ENCODE measurements around the gene DRD2. TPM values are rescaled to one million over a fixed set of nuclear protein-coding genes. Genes with fewer than 3 reads are reported as not detected.

DRD2 gene
- total RNA-seq, 1 donor from 2014 or later = 2.9 TPM

DNA sequence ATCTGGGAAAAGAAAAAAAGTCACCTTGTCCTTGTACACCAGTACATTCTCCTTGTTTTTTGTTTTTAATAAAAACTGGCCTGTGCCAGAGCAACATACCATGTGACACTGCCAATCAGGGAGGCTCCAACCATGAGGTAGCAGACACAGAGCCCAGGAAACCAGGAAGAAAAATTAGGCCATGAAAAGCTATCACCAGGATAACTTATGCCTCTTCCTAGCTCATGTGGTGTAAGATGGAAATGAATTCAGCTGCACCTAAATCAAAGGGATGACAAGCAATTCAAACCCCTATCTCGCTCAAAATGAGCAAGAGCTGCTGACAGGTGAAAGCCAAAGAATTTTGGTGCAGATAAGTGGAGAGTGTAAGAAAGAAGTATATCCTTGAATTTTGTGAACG, 7.7 kb downstream of the DRD2 start:
- H3K4me3 Mint-ChIP-seq = no peak overlapping the region
- no peaks in the 10 kb centered on the region for H3K36me3 Mint-ChIP-seq (ENCODE audit: low read depth)
- no peak overlapping the region for H3K27ac Mint-ChIP-seq (ENCODE audit: unreplicated experiment)

DNA sequence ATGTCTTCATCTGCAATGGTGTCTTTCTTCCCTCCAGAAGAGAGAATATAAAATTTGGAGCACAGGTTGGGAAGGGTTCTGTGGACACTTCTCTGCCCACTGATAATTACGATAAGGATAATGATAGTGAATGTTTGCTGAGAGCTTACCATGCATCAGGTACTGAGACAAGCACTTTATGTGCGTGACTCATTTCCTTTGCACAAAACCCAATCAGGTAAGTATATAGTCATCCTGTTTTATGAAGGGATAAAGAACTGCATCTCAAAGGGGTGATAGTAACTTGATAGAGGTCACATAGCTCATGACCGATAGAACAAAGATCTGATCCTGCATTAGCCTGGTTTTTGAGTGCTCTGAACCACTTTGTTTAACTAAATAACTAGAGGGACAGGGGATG, 9.4 kb downstream of the DRD2 start:
- H3K36me3 Mint-ChIP-seq (ENCODE audit: low read depth) = no peaks in the 10 kb centered on the region
- TF ChIP-seq, protein P1, sequence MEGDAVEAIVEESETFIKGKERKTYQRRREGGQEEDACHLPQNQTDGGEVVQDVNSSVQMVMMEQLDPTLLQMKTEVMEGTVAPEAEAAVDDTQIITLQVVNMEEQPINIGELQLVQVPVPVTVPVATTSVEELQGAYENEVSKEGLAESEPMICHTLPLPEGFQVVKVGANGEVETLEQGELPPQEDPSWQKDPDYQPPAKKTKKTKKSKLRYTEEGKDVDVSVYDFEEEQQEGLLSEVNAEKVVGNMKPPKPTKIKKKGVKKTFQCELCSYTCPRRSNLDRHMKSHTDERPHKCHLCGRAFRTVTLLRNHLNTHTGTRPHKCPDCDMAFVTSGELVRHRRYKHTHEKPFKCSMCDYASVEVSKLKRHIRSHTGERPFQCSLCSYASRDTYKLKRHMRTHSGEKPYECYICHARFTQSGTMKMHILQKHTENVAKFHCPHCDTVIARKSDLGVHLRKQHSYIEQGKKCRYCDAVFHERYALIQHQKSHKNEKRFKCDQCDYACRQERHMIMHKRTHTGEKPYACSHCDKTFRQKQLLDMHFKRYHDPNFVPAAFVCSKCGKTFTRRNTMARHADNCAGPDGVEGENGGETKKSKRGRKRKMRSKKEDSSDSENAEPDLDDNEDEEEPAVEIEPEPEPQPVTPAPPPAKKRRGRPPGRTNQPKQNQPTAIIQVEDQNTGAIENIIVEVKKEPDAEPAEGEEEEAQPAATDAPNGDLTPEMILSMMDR (conservative IDR thresholded peaks at IDR 0.05) = no peak
- no peak for DNase-seq (ENCODE audit: low read depth, low spot score)
- H3K27me3 Mint-ChIP-seq (ENCODE audit: low read depth) = peaks cover 80% of the 10 kb centered on the region
- no peak overlapping the region for H3K27ac Mint-ChIP-seq (ENCODE audit: unreplicated experiment)
- no peaks in the 10 kb centered on the region for H3K9me3 Mint-ChIP-seq
- H3K4me3 Mint-ChIP-seq = no peak overlapping the region
- no peaks in the 10 kb centered on the region for H3K4me1 Mint-ChIP-seq

More for the DNA sequence above, 7.7 kb downstream of the DRD2 start:
- DNase-seq (ENCODE audit: low read depth, low spot score) = no peak
- Mint-ChIP-seq H3K27me3 (ENCODE audit: low read depth) (peaks cover 88% of the 10 kb centered on the region), H3K9me3 (no peaks in the 10 kb centered on the region), H3K4me1 (no peaks in the 10 kb centered on the region)
- TF ChIP-seq, protein P1 (conservative IDR thresholded peaks at IDR 0.05) = no peak

DNA sequence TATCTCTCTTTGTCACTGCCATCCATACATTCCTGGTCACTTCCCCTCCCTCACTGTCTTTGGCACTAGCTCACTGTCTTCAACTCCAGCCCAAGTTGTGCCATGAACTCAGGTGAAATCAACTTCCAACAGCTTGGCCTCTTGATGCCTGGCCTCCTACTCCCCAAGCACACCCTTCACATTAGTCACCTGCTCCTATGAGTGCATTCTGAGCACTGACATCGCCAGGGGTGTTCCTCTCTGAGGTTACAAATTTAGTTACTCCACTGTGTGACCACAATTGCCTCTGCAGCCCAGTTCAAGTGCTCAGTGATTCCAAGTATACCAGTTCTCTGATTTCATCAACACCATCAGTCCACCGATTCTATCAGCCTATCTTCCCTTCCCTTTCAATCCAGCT, 10.8 kb downstream of the DRD2 start:
- TF ChIP-seq, protein P1 (conservative IDR thresholded peaks at IDR 0.05) = no peak
- no peak overlapping the region for H3K4me3 Mint-ChIP-seq
- H3K27ac Mint-ChIP-seq (ENCODE audit: unreplicated experiment) = no peak overlapping the region
- H3K27me3 Mint-ChIP-seq (ENCODE audit: low read depth) = peaks cover 71% of the 10 kb centered on the region
- no peaks in the 10 kb centered on the region for H3K36me3 Mint-ChIP-seq (ENCODE audit: low read depth)
- H3K9me3 Mint-ChIP-seq = no peaks in the 10 kb centered on the region
- DNase-seq (ENCODE audit: low read depth, low spot score) = no peak
- no peaks in the 10 kb centered on the region for H3K4me1 Mint-ChIP-seq

DNA sequence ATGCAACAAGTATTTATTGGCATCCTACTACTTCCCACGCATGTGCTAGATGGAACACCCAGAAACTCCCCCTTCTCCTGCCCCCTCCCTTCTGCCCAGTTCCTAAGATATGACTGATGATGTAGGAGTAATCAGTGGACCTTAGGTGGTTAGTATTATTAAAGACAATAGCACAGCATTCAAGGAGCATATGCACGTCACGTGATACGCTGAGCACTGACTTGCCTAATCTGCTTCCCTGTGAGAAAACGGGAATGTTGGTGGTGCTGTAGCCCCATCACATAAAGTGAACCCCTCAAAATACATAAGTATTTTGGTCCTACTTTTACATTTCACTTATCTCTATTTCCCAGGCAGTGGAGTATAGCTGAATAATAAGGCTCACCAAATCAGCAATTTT, 12.4 kb downstream of the DRD2 start:
- no peak overlapping the region for H3K27ac Mint-ChIP-seq (ENCODE audit: unreplicated experiment)
- DNase-seq (ENCODE audit: low read depth, low spot score) = no peak
- no peak overlapping the region for H3K4me3 Mint-ChIP-seq
- TF ChIP-seq, protein P1 (conservative IDR thresholded peaks at IDR 0.05) = no peak
- H3K36me3 Mint-ChIP-seq (ENCODE audit: low read depth) = no peaks in the 10 kb centered on the region
- no peaks in the 10 kb centered on the region for H3K9me3 Mint-ChIP-seq
- H3K27me3 Mint-ChIP-seq (ENCODE audit: low read depth) = peaks cover 64% of the 10 kb centered on the region
- no peaks in the 10 kb centered on the region for H3K4me1 Mint-ChIP-seq

DNA sequence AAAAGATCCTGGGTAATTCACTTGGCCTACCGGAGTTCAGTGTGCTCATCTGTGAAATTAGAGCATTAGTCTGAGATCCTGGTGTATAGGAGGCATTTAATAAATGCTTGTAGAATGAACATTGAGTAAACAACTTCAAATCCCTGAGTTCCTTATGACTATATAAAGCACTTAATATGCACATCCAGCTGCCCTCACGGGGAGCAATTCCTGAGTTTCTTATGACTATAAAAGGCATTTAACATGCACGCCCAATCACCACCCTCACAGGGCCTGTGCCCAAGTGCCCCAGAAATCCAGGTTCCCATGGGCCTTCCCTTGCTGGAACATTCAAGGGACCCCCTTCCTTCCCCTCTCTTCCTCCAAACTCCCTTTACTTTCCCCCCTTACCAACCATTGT, 13.6 kb downstream of the DRD2 start:
- Mint-ChIP-seq H3K36me3 (ENCODE audit: low read depth) (no peaks in the 10 kb centered on the region), H3K9me3 (no peaks in the 10 kb centered on the region), H3K27me3 (ENCODE audit: low read depth) (peaks cover 53% of the 10 kb centered on the region), H3K27ac (ENCODE audit: unreplicated experiment) (no peak overlapping the region), H3K4me1 (no peaks in the 10 kb centered on the region), H3K4me3 (no peak overlapping the region)
- TF ChIP-seq, protein P1 (conservative IDR thresholded peaks at IDR 0.05) = no peak
- DNase-seq (ENCODE audit: low read depth, low spot score) = no peak

DNA sequence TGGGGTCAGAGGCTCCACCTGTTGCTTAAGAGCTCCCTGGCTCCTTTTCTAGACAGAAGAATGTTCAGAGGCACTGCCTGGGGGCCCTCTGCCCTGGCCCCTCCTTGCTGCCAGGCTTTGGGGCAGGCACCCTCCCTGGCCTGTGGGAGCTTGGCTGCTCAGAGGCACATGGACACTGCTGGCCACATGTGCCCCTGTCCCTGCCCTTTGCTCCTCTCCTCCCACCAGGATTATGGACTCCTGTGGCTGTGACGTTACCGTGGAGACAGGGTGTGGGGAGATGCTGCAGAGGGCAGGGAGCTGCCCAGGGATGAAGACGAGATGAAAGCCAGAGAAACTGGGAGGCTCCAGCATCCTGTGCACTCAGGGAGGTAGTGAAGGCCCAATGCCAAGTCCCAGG, 14.7 kb downstream of the DRD2 start:
- no peak for DNase-seq (ENCODE audit: low read depth, low spot score)
- no peaks in the 10 kb centered on the region for H3K4me1 Mint-ChIP-seq
- H3K9me3 Mint-ChIP-seq = no peaks in the 10 kb centered on the region
- H3K4me3 Mint-ChIP-seq = no peak overlapping the region
- no peak overlapping the region for H3K27ac Mint-ChIP-seq (ENCODE audit: unreplicated experiment)
- H3K27me3 Mint-ChIP-seq (ENCODE audit: low read depth) = peaks cover 43% of the 10 kb centered on the region
- TF ChIP-seq, protein P1 (conservative IDR thresholded peaks at IDR 0.05) = no peak
- H3K36me3 Mint-ChIP-seq (ENCODE audit: low read depth) = no peaks in the 10 kb centered on the region

All from neural crest cell (in vitro differentiated cells).